SIG-M5 (cell line): ENCODE results near the gene DCDC1.

Source experiments
- DNase-seq: peaks from one replicate; lab custom pipeline; 2025; lab: John Stamatoyannopoulos, UW

Gene DCDC1

DNA sequence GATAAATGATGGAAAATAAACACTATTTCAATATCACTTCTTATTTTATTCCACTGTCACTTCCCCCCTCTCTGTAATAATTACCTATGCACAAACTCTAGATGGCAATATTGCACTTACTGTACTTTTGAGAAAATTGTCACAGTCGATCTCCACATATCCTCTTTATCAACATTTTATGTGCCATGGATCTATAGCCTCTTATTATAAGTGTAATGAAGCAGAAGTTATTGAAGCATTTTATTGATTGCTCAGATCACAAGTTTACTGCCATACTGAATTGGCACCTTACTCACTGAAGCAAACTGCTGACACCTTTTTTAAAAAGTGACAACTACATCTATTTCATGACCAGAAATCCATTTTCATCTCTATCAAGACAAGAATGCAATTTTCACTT lies 133.4 kb downstream of the DCDC1 start:
- no peak for DNase-seq

- no peak for DNase-seq
Measured at GRCh38 chr11:31233425-31233824, 136.1 kb downstream of the DCDC1 start.

DNA sequence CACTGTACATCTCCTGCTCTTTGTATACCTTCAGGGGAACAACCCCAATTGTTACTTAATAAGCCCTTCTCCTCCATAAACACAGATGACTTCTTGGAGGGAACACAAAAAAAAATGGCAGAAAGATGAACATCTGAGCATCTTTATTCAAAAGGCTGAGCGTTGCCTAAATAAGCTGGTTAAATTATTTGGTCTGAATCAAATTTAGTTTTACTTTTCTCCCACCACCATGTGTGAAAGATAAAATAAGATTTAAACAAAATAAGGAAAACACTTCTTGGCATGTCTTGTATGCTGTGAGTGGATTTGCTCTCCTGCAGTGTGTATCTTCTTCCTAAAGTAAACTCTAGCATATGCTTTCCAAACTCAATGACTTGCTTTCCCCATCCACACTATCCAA lies 137.9 kb downstream of the DCDC1 start:
- no peak for DNase-seq

GRCh38 chr11:31218847-31219246 lies 150.7 kb downstream of the DCDC1 start:
- no peak for DNase-seq

DNA sequence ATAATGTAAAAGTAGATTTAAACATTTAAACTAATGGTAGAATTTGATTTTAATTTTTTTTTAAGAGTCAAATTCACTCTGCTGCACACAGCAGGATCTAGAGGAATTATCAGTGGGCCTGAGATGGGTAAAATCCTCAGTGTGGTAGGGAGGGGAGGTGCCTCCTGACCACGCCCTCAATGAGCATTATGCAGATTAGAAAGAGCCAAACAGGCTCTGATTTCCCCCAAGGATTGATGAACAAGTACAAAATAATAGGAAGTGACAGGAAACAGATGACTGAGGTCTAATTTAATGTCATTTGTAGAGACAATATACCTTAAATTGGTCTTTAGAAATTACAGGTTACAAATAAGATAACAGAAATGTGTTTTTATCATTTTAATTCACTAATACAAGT lies 155.2 kb downstream of the DCDC1 start:
- DNase-seq = no peak

- DNase-seq = no peak
Measured at GRCh38 chr11:31199378-31199777, 170.2 kb downstream of the DCDC1 start.

DNA sequence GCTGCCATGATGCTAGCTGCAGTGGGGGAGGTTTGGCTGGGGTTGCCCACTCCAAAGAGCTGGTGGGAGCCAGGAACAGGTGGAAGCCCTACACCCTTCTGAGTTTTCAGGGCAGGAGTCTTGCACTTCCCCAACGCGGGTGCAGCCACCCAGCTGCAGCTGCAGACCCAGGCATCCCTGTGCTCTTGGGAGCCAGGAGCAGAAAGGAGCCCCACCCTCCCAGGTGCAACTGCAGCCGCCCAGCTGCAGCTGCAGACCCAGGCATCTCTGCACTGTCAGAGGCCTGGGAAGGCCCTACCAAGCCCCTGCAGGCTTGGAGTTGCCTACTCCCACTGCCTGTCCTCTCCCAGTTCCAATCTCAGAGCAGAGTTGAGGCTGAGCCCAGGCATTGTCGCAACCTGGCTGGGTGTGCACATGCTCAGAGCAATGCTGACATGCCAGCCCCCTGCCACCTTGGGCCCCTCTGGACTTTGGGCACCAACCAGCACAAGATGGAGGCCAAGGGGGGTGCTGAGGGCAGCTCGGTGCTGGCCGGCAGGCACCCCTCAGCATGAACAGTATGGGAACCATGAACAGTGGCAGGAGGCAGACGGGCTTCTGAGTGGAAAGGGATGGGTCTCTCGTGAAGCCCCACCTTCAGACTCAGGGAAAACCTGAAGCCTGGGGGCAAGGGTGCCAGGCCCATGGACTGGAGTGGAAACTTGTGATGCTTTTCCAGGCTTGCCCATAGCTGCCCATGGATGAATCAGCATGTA lies 195.4 kb downstream of the DCDC1 start:
- DNase-seq = no peak

DNA sequence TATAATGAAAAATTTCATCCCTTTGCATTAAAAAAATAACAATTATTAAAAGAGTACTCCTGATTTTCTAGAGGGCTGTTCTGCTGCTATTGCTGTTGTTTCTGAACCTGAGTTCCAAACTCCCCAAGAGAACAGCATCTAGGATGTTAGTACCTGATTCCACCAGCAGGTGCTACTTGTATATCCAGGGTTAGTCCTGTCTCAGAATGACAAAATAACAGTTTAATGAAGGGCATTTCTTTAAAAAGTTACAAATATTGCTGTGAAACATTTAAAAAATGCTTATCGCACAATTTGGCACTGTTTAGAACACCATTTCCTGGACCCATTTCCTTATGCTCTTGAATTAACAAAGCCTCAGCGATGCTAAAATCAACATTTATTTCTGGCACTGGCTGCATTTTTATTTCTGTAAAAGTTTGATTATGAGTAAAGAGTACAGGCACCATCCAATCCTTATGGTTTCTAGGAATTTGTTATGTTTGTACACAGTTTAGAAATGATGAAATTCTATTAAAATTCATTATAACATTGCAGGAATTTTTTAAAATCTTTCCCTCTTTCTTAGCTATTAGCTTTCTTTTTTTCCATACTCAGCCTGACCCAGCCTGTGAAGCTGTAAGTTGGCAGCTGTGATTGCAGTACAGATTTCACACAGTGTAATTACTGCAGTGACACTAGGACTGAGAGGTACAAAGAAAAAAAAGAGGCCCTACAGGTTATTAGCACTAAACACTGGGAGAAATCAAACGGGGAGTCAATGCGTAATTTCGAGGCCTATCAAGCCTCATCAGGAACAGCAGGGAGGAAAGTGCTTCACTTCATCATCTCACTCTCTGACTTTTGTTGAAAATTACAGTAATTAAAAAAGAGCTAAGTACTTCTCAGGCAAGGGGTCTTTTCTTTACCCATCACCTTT lies 208.8 kb downstream of the DCDC1 start:
- no peak for DNase-seq

- DNase-seq = no peak
Measured at GRCh38 chr11:31150841-31151240, 218.7 kb downstream of the DCDC1 start.

DNA sequence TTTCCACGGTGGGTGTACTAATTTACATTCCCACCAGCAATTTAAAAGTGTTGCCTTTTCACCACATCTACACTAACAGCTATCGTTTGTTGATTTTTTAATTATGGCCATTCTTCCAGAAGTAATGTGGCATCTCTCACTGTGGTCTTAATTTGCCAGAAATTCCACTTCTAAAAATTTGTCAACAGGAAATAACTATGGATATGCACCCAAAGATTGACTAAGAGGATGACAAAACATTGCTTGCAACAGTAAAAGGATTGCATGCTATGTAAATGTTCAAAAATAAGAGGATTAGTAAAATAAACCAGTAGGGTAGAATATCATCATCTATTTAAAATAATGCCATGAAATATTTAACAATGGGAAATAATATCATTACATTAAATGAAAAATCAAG lies 219.5 kb downstream of the DCDC1 start:
- no peak for DNase-seq

DNA sequence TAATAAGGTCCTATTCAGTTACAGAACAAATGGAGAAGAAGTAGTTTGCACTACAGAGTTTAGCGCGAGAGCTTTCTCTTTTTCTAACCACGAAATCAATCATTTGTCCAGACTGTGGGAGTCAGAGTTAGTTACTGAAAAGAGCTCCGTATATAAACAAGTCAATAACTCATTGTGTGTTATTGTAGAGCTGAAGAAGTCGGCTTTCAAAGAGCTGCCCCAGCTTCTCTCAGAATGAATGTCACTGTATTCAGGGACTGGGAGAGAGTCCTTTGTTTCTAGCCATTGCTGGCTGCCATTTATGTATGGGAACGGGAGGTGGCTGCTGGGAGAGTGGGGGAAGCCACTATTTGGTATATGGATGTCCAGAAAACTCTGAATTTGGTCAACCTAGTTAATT lies 227.8 kb downstream of the DCDC1 start:
- no peak for DNase-seq

DNA sequence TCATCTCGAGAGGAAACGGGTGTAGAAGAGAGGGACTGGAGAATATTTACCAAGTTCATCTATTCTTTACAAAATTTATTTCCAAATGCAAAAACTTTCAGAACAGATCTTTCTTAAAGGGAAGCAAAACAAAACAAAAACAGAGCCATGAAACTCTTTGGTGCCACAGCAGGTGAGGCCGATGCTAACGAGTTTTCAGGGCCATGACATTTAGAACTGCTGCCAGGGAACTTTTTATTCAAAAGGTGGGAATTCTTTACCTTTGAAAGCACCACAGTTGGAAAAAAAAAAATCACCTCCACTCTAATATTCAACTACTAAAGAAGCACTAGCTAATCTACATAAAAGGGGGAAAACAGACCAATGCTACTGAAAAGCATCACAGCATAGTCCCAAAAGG lies 230.1 kb downstream of the DCDC1 start:
- DNase-seq = no peak

DNA sequence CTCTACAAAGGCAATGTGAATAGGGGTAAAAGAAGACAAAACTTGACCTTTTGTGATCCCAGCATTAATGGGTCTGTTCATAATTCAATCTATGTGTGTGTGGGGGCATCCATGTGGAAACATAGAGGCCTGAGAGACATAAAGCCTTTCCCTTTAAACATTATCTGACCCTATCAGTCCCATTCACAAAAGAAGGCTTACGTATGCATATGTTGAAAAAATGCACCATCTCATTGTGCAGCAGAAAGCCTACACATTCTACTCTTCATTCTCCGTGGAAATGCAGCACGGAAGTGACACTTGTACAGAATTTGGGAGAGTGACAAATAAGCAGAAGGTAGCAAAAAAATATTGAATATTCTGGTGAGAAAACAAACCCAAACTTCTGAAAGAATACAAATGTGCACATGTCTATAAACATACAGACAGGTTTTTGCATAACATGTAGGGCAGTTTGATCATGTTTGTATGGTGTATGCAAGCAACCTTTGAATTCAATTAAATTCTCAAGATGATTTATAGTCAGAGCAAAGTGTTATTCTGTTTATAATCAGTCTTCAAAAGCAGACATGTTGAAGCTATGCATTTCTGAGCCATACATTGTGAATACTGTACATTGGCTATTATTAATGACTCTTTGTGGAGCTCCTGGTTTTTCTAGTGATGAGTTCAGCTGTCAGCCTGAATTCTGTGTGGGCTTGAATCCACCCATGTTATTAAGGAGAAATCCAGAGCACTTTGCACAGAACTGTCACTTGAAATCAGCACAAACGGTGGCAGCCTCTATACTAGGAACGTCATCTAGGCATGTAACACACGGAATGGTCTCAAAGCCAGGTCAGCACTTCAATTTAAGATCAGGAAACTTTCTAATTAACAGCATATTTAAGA lies 236.8 kb downstream of the DCDC1 start:
- no peak for DNase-seq

DNA sequence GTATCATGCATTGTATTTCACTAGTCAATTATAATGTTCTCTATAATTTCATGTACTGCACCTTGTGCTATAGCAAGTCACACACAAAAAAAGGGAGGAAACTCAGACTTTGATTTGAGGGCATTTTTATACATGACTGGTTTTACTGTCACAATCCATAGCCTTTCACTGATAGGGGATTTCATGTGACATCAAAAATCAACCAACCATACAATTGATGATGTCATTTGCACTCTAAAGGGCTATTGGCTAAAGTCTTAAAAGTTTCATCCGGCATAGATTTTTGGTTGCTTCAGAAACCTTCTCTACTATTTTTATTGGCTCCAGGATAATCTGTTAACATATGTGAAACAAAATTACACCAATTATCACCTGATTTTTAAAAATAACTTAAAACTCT lies 237.8 kb downstream of the DCDC1 start:
- no peak for DNase-seq

DNA sequence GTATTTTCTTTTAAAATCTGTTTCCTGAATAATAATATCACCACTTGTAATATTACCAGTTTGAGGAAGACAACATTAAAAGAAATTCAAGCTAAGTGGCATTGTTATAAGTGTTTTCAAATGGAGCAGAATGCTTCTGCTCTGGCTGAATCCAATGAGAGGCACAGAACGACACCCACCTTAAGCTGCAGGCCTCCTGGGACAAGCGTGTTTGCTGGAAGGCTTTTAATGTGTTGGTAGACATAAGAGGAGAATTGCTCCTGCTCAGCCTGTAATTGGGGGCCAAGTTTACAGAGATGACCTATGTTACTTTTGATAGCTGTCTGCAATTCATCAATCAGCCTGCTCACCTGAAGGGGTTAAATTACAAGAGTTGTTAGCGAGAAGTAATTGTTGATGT lies 242.2 kb downstream of the DCDC1 start:
- DNase-seq = no peak

GRCh38 chr11:31120428-31120827 lies 249.1 kb downstream of the DCDC1 start:
- no peak for DNase-seq

GRCh38 chr11:31118566-31118965 lies 251.0 kb downstream of the DCDC1 start:
- no peak for DNase-seq

DNA sequence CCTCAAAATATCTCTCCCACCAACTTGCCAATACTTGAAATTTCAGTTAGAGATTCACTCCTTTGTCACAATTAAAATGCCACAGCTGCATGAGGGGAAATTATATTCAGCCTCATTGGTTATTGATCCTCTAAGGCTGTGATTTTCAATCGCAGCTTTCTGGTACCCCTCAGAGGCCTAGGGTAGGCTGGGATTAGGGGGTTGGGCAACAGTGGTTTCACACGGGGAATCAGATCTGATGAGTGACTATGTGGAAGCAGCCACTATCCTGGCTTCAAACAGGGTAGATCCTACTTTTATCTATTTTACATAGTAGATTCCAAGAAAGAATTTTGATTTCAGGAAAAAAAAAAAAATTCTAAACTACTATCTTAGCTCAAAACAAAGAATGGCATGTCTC lies 252.5 kb downstream of the DCDC1 start:
- DNase-seq = no peak

- no peak for DNase-seq
Measured at GRCh38 chr11:31114442-31114841, 255.1 kb downstream of the DCDC1 start.

DNA sequence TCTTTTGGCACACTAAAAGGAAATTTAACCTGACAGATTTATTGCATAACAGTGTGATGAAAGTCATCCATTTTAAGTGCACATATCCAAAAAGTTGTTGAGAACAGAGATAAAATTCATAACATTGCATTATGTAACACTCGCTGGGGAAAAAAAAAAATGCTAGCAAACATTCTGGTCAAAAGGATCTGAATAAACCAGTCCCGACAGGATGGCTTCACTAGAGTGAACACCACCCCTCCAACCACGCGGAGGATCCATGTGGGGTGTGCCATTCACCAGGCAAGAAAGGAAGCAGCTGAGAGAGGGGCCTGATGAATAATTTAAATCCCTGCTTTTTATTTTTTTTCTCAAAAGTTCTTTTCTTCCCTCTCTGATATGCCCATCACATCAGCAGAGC lies 258.7 kb downstream of the DCDC1 start:
- no peak for DNase-seq

GRCh38 chr11:31109446-31109845 lies 260.1 kb downstream of the DCDC1 start:
- DNase-seq = no peak

DNA sequence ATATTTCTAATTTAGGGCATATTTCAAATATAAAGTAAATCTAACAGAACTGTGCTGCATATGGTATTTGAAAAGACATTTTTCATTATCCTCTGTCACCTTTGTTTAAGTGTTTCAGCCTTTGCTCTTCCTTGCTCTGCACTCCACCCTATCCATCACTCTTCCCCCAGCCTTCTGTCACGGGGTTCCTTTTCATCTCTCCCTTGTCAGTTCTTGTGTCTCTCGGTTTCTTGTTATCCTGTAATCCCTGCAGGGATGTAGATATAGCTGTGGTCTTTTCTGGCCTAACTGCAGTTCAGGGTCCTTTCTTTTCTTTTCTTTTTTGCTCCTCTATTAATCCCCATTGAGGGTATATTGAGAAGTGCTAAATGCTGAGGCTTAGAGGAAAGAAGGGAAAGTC lies 261.9 kb downstream of the DCDC1 start:
- DNase-seq = no peak
